H1 (cell line): ENCODE results near the gene TUBGCP6. TPM values are rescaled to one million over a fixed set of nuclear protein-coding genes. Genes with fewer than 3 reads are reported as not detected.

Experiments
- BCL11A ChIP-seq, 2 experiments: IDR thresholded peaks; one replicate each; pipeline ENCODE4 v1.6.1; 2011; ENCODE audit warnings: low read depth in 2 of 2, low read length in 2 of 2, mild to moderate bottlenecking in 2 of 2
- polyA plus RNA-seq, 7 experiments: library from polyadenylated mRNA; depleted of rRNA in 3 of 7; stranded (reverse) in 5 of 7; unstranded in 2 of 7; fragments of >200 nt in 5 of 7; fragments of 200-250 nt in 2 of 7; gene quantifications; 1 replicate in 5 of 7; 2 replicates in 1 of 7; 4 replicates in 1 of 7; pipeline versions ENCODE4 v1.2.1 to v1.2.3, GENCODE V29; 2011 to 2013; ENCODE audit warnings: missing spikeins in 2 of 7, mixed read lengths in 2 of 7
- total RNA-seq: library from RNA; stranded (reverse); fragmentation: NEBNext Ultra II Directional; extraction: Animal tissue kit (Norgen Biotek cat#: 25700); gene quantifications from 2 replicates; pipeline ENCODE4 v1.2.1, GENCODE V29; 2021

The TUBGCP6 gene
- total and polyA plus RNA-seq, 2 of the 8 experiments (the other 6 are each of a cell fraction or from before 2014, with no cell fraction given), result 24.2 to 24.7 TPM

DNA sequence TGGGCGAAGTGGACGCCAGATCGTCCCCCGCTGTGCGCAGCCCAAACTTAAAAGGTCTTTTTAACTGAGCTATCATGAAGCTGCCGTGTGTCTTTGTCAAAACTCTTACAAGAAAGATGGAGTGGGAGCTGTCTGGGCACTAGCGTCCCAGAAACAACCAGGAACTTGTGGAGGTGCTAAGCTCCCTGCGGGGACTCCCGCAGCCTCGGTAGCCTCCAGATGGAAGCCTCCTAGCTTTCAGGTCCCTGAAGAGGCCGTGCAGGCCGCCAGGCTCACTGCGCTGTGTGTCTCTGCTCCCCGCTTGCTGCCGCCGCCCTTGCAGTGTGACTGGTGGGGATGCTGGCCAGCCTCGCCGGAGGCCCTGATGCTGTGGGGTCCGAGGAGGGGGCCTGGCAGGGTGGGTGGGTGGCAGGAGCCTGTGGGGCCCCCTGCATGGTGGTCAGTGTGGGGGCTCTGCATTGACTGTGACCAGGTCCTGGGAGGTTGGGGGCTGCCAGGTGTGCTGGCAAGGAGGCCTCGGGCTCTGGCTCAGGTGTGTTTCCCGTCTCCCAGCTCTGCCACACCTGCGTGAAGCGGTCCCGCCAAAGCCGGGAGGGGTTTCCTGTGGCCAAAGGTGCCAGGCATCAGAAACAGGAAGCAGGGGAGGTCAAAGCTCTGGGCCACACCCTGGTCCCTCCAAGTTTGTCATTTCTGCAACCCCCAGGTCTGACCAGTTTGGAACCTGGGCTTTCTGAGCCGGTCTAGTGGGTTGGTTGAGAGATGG, 57.9 kb downstream of the TUBGCP6 start (continued):
- TF ChIP-seq BCL11A (IDR thresholded peaks at IDR 0.05; ENCODE audit: low read depth in 2 of 2, low read length in 2 of 2), result no peak
